H1 (cell line): Measurements from ENCODE around the gene ANKRD11. TPM values are rescaled to one million over a fixed set of nuclear protein-coding genes. Genes with fewer than 3 reads are reported as not detected.

Source experiments
- CTCF ChIA-PET: fragments of 300-600 bp; sonication (Branson Sonifier 250); formaldehyde crosslinking; loops from one replicate; lab custom pipeline; 2021; ENCODE audit not compliant: partially characterized antibody; lab: Charles Lee
- POLR2A ChIA-PET: fragments of 300-600 bp; sonication (Branson Sonifier 250); formaldehyde crosslinking; loops from one replicate; lab custom pipeline; 2021; ENCODE audit warnings: inconsistent platforms; ENCODE audit not compliant: partially characterized antibody; lab: Charles Lee
- DNase-seq, 2 experiments: peaks; one replicate each; pipeline versions ENCODE4 v3.0.0 to v3.0.0-alpha.2; 2010 to 2022; ENCODE audit warnings: low spot score in 2 of 2, low read depth in 1 of 2, mixed read lengths in 1 of 2
- FAIRE-seq: peaks from 2 replicates; lab custom pipeline; 2011; peaks lifted over from hg19 to GRCh38; lab: Jason Lieb, UNC
- H2AFZ ChIP-seq: 2 replicates; pipeline ENCODE4 v1.8.1; 2012; ENCODE audit warnings: low read length, inconsistent platforms
- H2AK5ac ChIP-seq: 2 replicates; pipeline ENCODE4 v1.6.1; 2013; ENCODE audit warnings: low read depth, low read length
- H2BK120ac ChIP-seq: replicated peaks from 2 replicates; pipeline ENCODE3; 2013; ENCODE audit warnings: low read depth, low read length, inconsistent platforms
- H2BK12ac ChIP-seq: 2 replicates; pipeline ENCODE4 v1.6.1; 2013; ENCODE audit warnings: low read depth, low read length
- H2BK15ac ChIP-seq: 2 replicates; pipeline ENCODE4 v1.6.1; 2013; ENCODE audit warnings: low read length
- H2BK20ac ChIP-seq: 2 replicates; pipeline ENCODE4 v1.6.1; 2013; ENCODE audit warnings: low read length
- H2BK5ac ChIP-seq: 2 replicates; pipeline ENCODE4 v1.6.1; 2013; ENCODE audit warnings: low read depth, low read length
- H3K14ac ChIP-seq: 2 replicates; pipeline ENCODE4 v1.6.1; 2013; ENCODE audit warnings: inconsistent platforms; ENCODE audit not compliant: insufficient read length
- H3K18ac ChIP-seq: 2 replicates; pipeline ENCODE4 v1.6.1; 2013; ENCODE audit warnings: low read length; ENCODE audit errors: extremely low read depth
- H3K23ac ChIP-seq: 2 replicates; pipeline ENCODE4 v1.6.1; 2013; ENCODE audit warnings: inconsistent platforms; ENCODE audit not compliant: insufficient read length
- H3K23me2 ChIP-seq: 2 replicates; pipeline ENCODE4 v1.6.1; 2013; ENCODE audit warnings: low read depth, low read length
- H3K27ac ChIP-seq: 2 replicates; pipeline ENCODE4 v1.6.1; 2011; ENCODE audit warnings: low read depth, low read length, inconsistent platforms
- H3K27me3 ChIP-seq, 4 experiments: replicated peaks in 1 of 4; 1 replicate in 1 of 4; 2 replicates in 3 of 4; pipeline versions ENCODE4 v1.6.1 to v1.8.1; 2011 to 2013; ENCODE audit warnings: low read length in 3 of 4, mild to moderate bottlenecking in 3 of 4, inconsistent platforms in 2 of 4, mixed read lengths in 2 of 4, moderate library complexity in 1 of 4; ENCODE audit not compliant: control insufficient read depth in 3 of 4, insufficient read depth in 3 of 4; ENCODE audit errors: extremely low read depth in 1 of 4
- H3K36me3 ChIP-seq, 4 experiments: 2 replicates each; pipeline versions ENCODE4 v1.6.1 to v1.8.1; 2011 to 2013; ENCODE audit warnings: mild to moderate bottlenecking in 4 of 4, low read length in 3 of 4, moderate library complexity in 2 of 4, control low read depth in 1 of 4, inconsistent platforms in 1 of 4; ENCODE audit not compliant: insufficient read depth in 4 of 4, control insufficient read depth in 2 of 4
- H3K4ac ChIP-seq: replicated peaks from 2 replicates; pipeline ENCODE3; 2013; ENCODE audit warnings: low read length, low read depth, mixed read lengths, inconsistent platforms; ENCODE audit not compliant: insufficient read length
- H3K4me1 ChIP-seq, 4 experiments: replicated peaks in 1 of 4; 1 replicate in 1 of 4; 2 replicates in 3 of 4; pipeline versions ENCODE4 v1.6.1 to v1.8.1; 2011 to 2013; ENCODE audit warnings: low read length in 3 of 4, inconsistent platforms in 2 of 4, mixed read lengths in 1 of 4; ENCODE audit not compliant: insufficient read depth in 4 of 4, control insufficient read depth in 3 of 4
- H3K4me2 ChIP-seq, 2 experiments: 2 replicates each; pipeline versions ENCODE4 v1.6.1 to v1.8.1; 2011 to 2013; ENCODE audit warnings: low read depth in 2 of 2, low read length in 2 of 2, control low read depth in 1 of 2, inconsistent platforms in 1 of 2, mild to moderate bottlenecking in 1 of 2; ENCODE audit not compliant: insufficient read depth in 1 of 2
- H3K4me3 ChIP-seq, 4 experiments: fragments of 200-600, 300-600 bp in 1 of 4; sonication (generic), shearing (Covaris generic), sonication (Bioruptor Twin) in 1 of 4; 2 replicates each; pipeline versions ENCODE4 v1.5.1 to v1.8.1; 2011 to 2016; ENCODE audit warnings: low read length in 4 of 4, low read depth in 3 of 4, control low read depth in 2 of 4, inconsistent platforms in 2 of 4, mild to moderate bottlenecking in 2 of 4, mixed read lengths in 1 of 4, moderate library complexity in 1 of 4; ENCODE audit not compliant: insufficient read depth in 2 of 4; ENCODE audit errors: extremely low read depth in 1 of 4
- H3K56ac ChIP-seq: replicated peaks from 2 replicates; pipeline ENCODE3; 2013; ENCODE audit warnings: low read depth, mild to moderate bottlenecking, mixed read lengths, low read length, inconsistent platforms; ENCODE audit not compliant: insufficient read length
- H3K79me1 ChIP-seq: 2 replicates; pipeline ENCODE4 v1.6.1; 2013; ENCODE audit warnings: low read depth, low read length, control low read depth
- H3K79me2 ChIP-seq, 2 experiments: 2 replicates each; pipeline versions ENCODE4 v1.6.1 to v1.8.1; 2012 to 2013; ENCODE audit warnings: low read length in 2 of 2, mild to moderate bottlenecking in 2 of 2, inconsistent platforms in 1 of 2; ENCODE audit not compliant: insufficient read depth in 2 of 2, control insufficient read depth in 1 of 2
- H3K9ac ChIP-seq, 4 experiments: replicated peaks in 1 of 4; 1 replicate in 1 of 4; 2 replicates in 3 of 4; pipeline versions ENCODE4 v1.6.1 to v1.8.1; 2011 to 2013; ENCODE audit warnings: low read depth in 3 of 4, low read length in 3 of 4, control low read depth in 2 of 4, mild to moderate bottlenecking in 2 of 4, moderate library complexity in 2 of 4, inconsistent platforms in 1 of 4; ENCODE audit errors: extremely low read depth in 1 of 4
- H3K9me3 ChIP-seq, 2 experiments: 2 replicates each; pipeline versions ENCODE4 v1.6.1 to v1.8.1; 2012 to 2013; ENCODE audit warnings: mild to moderate bottlenecking in 2 of 2, moderate library complexity in 2 of 2, control low read depth in 1 of 2, inconsistent platforms in 1 of 2, low read depth in 1 of 2, low read length in 1 of 2, mixed read lengths in 1 of 2; ENCODE audit not compliant: insufficient read depth in 2 of 2
- H4K20me1 ChIP-seq, 2 experiments: replicated peaks in 1 of 2; 2 replicates each; pipeline versions ENCODE3 to v1.8.1; 2011 to 2013; ENCODE audit warnings: inconsistent platforms in 2 of 2, low read length in 2 of 2, mild to moderate bottlenecking in 1 of 2; ENCODE audit not compliant: insufficient read depth in 2 of 2, control insufficient read depth in 1 of 2
- H4K5ac ChIP-seq: 2 replicates; pipeline ENCODE4 v1.6.1; 2013; ENCODE audit warnings: low read length, low read depth, mixed read lengths, inconsistent platforms; ENCODE audit not compliant: insufficient read length
- H4K8ac ChIP-seq: 2 replicates; pipeline ENCODE4 v1.8.0; 2013; ENCODE audit warnings: mild to moderate bottlenecking, moderate library complexity, low read length, inconsistent platforms; ENCODE audit not compliant: insufficient read depth; ENCODE audit errors: extremely low read depth
- H4K91ac ChIP-seq: replicated peaks from 2 replicates; pipeline ENCODE3; 2013; ENCODE audit warnings: low read length, mixed read lengths, inconsistent platforms; ENCODE audit not compliant: insufficient read length
- MAFK ChIP-seq: IDR thresholded peaks from 2 replicates; pipeline ENCODE4 v1.6.1; 2012; ENCODE audit warnings: low read depth, mild to moderate bottlenecking, improper control_type of control experiment, low read length
- NRF1 ChIP-seq: IDR thresholded peaks from 2 replicates; pipeline ENCODE4 v1.6.1; 2011; ENCODE audit warnings: mild to moderate bottlenecking, low read depth, low read length, improper control_type of control experiment
- SIX5 ChIP-seq: IDR thresholded peaks from 2 replicates; pipeline ENCODE4 v1.6.1; 2011; ENCODE audit warnings: mild to moderate bottlenecking, low read depth, low read length
- WGBS, 2 experiments: shearing (Covaris generic) in 1 of 2; methylation state at CpG; one replicate each; pipeline versions ENCODE4 v1.1.6 to v1.1.7; 2013 to 2015; ENCODE audit warnings: low lambda C conversion rate in 2 of 2, mixed read lengths in 2 of 2, inconsistent platforms in 1 of 2, low coverage in 1 of 2, missing lambda C conversion rate in 1 of 2; ENCODE audit not compliant: insufficient replicate concordance in 2 of 2, insufficient coverage in 1 of 2, insufficient read length in 1 of 2; ENCODE audit errors: extremely low coverage in 1 of 2, missing lambda C conversion rate in 1 of 2; 5-methylcytosine and 5-hydroxymethylcytosine counted together
- polyA plus RNA-seq, 7 experiments: library from polyadenylated mRNA; depleted of rRNA in 3 of 7; stranded (reverse) in 5 of 7; unstranded in 2 of 7; fragments of >200 nt in 5 of 7; fragments of 200-250 nt in 2 of 7; gene quantifications; 1 replicate in 5 of 7; 2 replicates in 1 of 7; 4 replicates in 1 of 7; pipeline versions ENCODE4 v1.2.1 to v1.2.3, GENCODE V29; 2011 to 2013; ENCODE audit warnings: missing spikeins in 2 of 7, mixed read lengths in 2 of 7
- total RNA-seq: library from RNA; stranded (reverse); fragmentation: NEBNext Ultra II Directional; extraction: Animal tissue kit (Norgen Biotek cat#: 25700); gene quantifications from 2 replicates; pipeline ENCODE4 v1.2.1, GENCODE V29; 2021

ANKRD11 gene
- total and polyA plus RNA-seq, 2 of the 8 experiments (the other 6 are each of a cell fraction or from before 2014, with no cell fraction given), result 46.5 to 142 TPM

- no peaks in the 10 kb centered on the region for H3K27me3 ChIP-seq
- no peak overlapping the region for H3K9ac ChIP-seq
- 0 out of 2 replicates have a peak overlapping the region, but pooled peaks have one; percentile 68 for H4K8ac ChIP-seq
- H2BK15ac ChIP-seq, result no peak overlapping the region
- no peak for DNase-seq
- ChIA-PET CTCF (interaction anchor here (0.6 to 1.4 kb wide), 4 partner anchors 10 to 53 kb away, joined by 3 read pairs; no protein-coding TSS in a partner anchor), POLR2A (interaction anchor here (1.0 to 2.2 kb wide), 4 partner anchors 8 to 46 kb away, joined by 3 to 8 read pairs (median 4); no protein-coding TSS in a partner anchor)
- H3K56ac ChIP-seq, result no peak overlapping the region
- no peak overlapping the region for H2AFZ ChIP-seq
- no peak overlapping the region for H3K4me3 ChIP-seq
- no peaks in the 10 kb centered on the region for H3K23me2 ChIP-seq
- H3K23ac ChIP-seq, result no peak overlapping the region
- 76% methylated on average over 10 of the region's 10 CpGs; no CpG with 5 or more reads in 1 of the 2 experiments for WGBS, 2 experiments
- no peaks in the 10 kb centered on the region for H3K9me3 ChIP-seq
- no peak overlapping the region for H4K5ac ChIP-seq
- H3K79me2 ChIP-seq, result peaks cover 81 to 100% of the 10 kb centered on the region in 2 experiments
- peak overlapping the region; percentile 57 for H3K4ac ChIP-seq
- 0 out of 2 replicates have a peak overlapping the region, but pooled peaks have one; percentile 48 for H3K18ac ChIP-seq
- H2BK12ac ChIP-seq, result peak overlapping the region; percentile 19; the same call in 1 of the 2 replicates
- H3K4me2 ChIP-seq, result peak overlapping the region in 1 of 2 experiments; percentile 12; a peak in 1 of 4 replicates
- peaks cover 34% of the 10 kb centered on the region for H3K79me1 ChIP-seq
- H3K27ac ChIP-seq, result peak overlapping the region; percentile 59; the same call in 1 of the 2 replicates
- peaks cover 9 to 40% (median 18%) of the 10 kb centered on the region in 4 experiments for H3K4me1 ChIP-seq
- H4K91ac ChIP-seq, result peak overlapping the region; percentile 27
- H2BK120ac ChIP-seq, result no peak overlapping the region
- H2BK5ac ChIP-seq, result peak overlapping the region; percentile 42; the same call in 1 of the 2 replicates
- no peak for FAIRE-seq
- no peaks in the 10 kb centered on the region for H3K36me3 ChIP-seq
- H2BK20ac ChIP-seq, result no peak overlapping the region
- no peak for TF ChIP-seq NRF1
- TF ChIP-seq SIX5, result no peak
- TF ChIP-seq MAFK, result no peak
- TF ChIP-seq, all 59 proteins: peak for 0
- no peak overlapping the region for H3K14ac ChIP-seq
- no peak overlapping the region for H2AK5ac ChIP-seq
- peaks cover 66 to 68% of the 10 kb centered on the region in 2 experiments for H4K20me1 ChIP-seq
These were observed 47.8 kb downstream of the ANKRD11 start for GRCh38 chr16:89442588-89442987.
